T-helper 22 cell (primary cell): Measurements from ENCODE around the gene FCRLA.
A peak's percentile ranks its signal among the peaks of the same experiment; 100 is the strongest.

ENCODE experiments used
- DNase-seq: peaks from one replicate; pipeline ENCODE4 v3.0.0-alpha.2; 2020; ENCODE audit warnings: low read depth

Gene FCRLA

GRCh38 chr1:161733526-161733925 lies 26.5 kb downstream of the FCRLA start:
- no peak for DNase-seq

DNA sequence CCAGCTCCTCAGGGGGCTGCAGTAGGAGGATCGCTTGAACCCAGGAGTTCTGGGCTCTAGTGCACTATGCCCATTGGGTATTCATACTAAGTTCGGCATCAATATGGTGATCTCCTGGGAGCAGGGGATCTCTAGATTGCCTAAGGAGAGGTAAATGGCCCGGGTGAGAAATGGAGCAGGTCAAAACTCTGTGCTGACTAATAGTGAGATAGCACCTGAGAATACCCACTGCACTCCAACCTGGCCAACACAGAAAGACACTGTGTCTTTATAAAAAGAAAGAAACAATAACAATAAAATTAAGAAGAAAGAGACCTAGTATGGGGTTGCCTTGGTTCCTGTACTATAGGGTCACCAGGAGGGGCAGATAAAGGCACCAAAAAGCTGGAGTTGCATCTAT lies 28.8 kb downstream of the FCRLA start:
- DNase-seq, result no peak

DNA sequence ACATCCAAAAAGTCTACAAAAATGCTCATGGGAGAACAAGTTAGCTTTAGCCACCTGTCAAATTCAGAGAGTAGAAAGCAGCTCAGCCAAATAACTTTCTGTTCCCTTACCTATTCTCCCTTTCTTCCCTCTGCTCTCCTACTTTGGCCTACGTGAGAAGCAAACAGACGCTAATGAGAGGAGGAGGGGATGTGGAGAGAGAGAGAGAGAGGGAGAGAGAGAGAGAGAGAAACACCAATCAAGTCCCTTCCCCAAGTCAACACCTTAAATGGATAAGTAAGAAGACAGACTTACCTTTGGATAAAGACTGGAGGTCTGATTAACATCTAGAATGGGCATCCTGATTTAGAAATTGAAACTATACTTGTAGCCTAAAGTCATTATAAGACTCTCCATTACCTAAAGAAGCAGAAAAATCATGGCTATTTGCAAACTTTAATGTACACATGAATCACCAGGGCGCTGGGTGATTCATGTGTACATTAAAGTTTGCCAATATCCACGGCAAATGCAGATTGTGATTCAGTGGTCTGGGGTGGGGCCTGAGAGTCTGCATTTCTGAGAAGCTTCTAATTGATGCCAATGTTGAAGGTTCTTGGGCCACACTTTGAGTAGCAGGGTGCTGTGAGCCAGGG lies 29.4 kb downstream of the FCRLA start:
- DNase-seq, result no peak

DNA sequence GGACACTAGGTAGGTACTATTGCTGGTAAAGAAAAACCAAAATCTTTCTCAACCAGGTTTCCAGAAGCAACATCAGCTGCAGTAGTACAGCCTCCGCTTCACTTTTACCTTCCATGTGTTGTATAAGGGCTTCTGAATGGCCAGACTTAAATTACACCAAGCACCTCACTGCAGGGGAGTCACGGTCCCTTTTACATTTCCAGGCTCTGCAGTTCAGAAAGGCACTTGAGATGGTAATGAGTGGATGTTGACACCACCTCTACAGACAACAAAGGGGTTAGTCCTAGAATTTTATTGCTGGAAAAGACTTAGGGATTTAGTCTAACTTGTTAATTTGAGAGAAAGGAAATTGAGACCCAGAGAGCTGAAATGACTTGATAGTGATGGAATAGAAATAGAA lies 30.6 kb downstream of the FCRLA start:
- no peak for DNase-seq

DNA sequence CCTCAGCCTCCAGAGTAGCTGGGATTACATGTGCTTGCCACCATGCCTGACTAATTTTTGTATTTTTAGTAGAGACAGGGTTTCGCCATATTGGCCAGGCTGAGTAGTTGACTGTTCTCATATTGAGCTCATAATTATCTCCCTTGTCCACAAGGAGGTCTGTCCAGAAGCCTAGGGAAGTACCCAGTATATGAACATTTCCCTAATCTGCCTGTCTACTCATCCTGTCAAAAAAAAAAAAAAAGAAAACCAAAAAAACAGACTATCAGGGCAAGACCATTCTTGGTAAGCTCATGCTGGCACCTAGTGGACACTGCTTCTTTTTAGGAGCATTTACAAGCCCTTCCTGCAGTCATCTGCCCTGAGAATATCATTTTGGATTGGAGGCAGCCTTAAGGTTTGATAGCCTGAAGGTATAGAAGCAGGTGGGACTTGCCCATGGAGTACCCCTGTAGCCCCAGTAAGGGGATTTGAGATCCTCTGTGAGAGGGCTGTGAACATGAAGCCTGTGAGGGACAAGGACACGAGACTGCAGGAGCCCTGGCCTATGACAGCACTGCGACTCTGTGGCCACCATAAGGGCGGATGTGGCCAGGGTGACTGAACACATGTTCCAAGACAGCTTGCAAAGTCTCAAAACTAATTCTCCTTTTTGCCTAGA lies 31.7 kb downstream of the FCRLA start:
- no peak for DNase-seq

GRCh38 chr1:161739865-161740566 lies 33.0 kb downstream of the FCRLA start:
- no peak for DNase-seq

- no peak for DNase-seq
These were observed 33.9 kb downstream of the FCRLA start for GRCh38 chr1:161740921-161741320.

GRCh38 chr1:161743231-161743630 lies 36.2 kb downstream of the FCRLA start:
- DNase-seq, result no peak

- DNase-seq, result no peak
These were observed 40.8 kb downstream of the FCRLA start for GRCh38 chr1:161747801-161748200.

- DNase-seq, result peak; percentile 72
These were observed 42.7 kb downstream of the FCRLA start, which contains the start of gene DUSP12 for GRCh38 chr1:161749509-161750407. Gene DUSP12 (plus strand): TSS chr1:161749786. CDS start chr1:161749802, 16 bp downstream.

DNA sequence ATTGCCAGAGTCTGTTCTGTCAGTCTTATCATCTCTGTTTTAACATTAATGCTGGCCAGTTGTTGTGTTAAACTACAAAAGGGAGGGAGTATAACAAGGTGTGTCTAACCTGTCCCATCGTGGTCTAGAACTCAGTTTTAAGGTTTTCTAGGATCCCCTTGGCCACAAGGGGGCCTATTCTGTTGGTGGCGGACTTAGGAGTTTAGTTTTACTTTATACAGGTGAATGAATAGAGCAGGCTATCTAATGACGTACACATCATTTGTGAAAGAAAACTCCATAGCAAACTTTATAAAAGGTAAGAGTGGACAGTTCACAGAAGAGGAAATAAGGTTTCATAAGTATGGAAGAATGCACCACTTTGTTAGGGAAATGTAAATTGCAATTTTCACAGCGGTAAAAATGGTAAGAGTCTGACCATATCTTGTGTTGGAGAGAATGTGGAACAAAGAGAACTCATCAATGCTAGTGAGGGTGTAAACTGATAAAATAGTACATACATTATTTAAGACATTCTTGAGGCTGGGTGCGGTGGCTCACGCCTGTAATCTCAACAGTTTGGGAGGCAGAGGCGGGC lies 56.6 kb downstream of the FCRLA start:
- DNase-seq, result no peak
